HUES6 (cell line): ENCODE measurements around the gene AFAP1L2.
A peak's percentile ranks its signal among the peaks of the same experiment; 100 is the strongest.

Experiments used
- H3K27ac ChIP-seq: 2 replicates; pipeline ENCODE4 v1.7.0; 2013; ENCODE audit warnings: low read depth, mild to moderate bottlenecking, low read length, inconsistent platforms
- H3K27me3 ChIP-seq: 2 replicates; pipeline ENCODE4 v1.6.1; 2013; ENCODE audit warnings: low read length; ENCODE audit not compliant: control insufficient read depth, insufficient read depth
- H3K36me3 ChIP-seq: 2 replicates; pipeline ENCODE4 v1.6.1; 2013; ENCODE audit warnings: low read length; ENCODE audit not compliant: control insufficient read depth, insufficient read depth
- H3K4me1 ChIP-seq: 2 replicates; pipeline ENCODE4 v1.6.1; 2013; ENCODE audit warnings: low read length; ENCODE audit not compliant: control insufficient read depth, insufficient read depth
- H3K4me3 ChIP-seq: 2 replicates; pipeline ENCODE4 v1.5.1; 2013; ENCODE audit warnings: low read depth, low read length
- H3K9ac ChIP-seq: one replicate; pipeline ENCODE4 v1.6.1; 2013; ENCODE audit warnings: mild to moderate bottlenecking, low read length
- H3K9me3 ChIP-seq: 2 replicates; pipeline ENCODE4 v1.6.1; 2013; ENCODE audit warnings: low read depth, low read length; ENCODE audit not compliant: control insufficient read depth, insufficient read depth

AFAP1L2 gene

GRCh38 chr10:114262496-114262895 is 141.8 kb downstream of the AFAP1L2 start:
- Histone ChIP-seq H3K4me3 (no peak overlapping the region), H3K4me1 (peaks cover 15% of the 10 kb centered on the region; the same call in 1 of the 2 replicates), H3K9me3 (no peaks in the 10 kb centered on the region), H3K27ac (no peak overlapping the region), H3K9ac (no peak overlapping the region), H3K27me3 (no peaks in the 10 kb centered on the region), H3K36me3 (no peaks in the 10 kb centered on the region)

DNA sequence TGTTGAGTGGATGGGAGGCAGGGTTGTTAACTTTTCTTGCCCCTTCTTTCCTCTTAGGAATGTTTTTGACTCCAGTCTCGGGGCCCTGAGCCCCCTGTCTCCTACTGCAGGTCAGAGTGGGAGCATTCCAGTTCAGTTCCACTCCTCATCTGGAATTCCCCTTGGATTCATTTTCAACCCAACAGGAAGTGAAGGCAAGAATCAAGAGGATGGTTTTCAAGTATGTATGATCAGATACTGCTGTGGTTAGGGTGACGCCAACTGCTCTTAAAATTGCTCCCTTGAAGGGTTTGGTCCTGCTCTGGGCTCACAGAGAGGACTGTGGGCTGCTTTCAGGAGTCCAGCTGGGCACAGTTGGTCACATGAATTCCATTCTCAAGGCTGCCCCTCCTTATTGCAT is 143.2 kb downstream of the AFAP1L2 start:
- Histone ChIP-seq H3K4me3 (no peak overlapping the region), H3K9ac (no peak overlapping the region), H3K27me3 (no peaks in the 10 kb centered on the region), H3K36me3 (no peaks in the 10 kb centered on the region), H3K4me1 (peaks cover 13% of the 10 kb centered on the region; the same call in 1 of the 2 replicates), H3K27ac (no peak overlapping the region), H3K9me3 (no peaks in the 10 kb centered on the region)

- Histone ChIP-seq H3K27ac (no peak overlapping the region), H3K4me3 (no peak overlapping the region), H3K9me3 (no peaks in the 10 kb centered on the region), H3K9ac (no peak overlapping the region), H3K36me3 (no peaks in the 10 kb centered on the region), H3K27me3 (no peaks in the 10 kb centered on the region), H3K4me1 (peaks cover 13% of the 10 kb centered on the region; the same call in 1 of the 2 replicates)
Observed at GRCh38 chr10:114260366-114260765, 143.9 kb downstream of the AFAP1L2 start.

DNA sequence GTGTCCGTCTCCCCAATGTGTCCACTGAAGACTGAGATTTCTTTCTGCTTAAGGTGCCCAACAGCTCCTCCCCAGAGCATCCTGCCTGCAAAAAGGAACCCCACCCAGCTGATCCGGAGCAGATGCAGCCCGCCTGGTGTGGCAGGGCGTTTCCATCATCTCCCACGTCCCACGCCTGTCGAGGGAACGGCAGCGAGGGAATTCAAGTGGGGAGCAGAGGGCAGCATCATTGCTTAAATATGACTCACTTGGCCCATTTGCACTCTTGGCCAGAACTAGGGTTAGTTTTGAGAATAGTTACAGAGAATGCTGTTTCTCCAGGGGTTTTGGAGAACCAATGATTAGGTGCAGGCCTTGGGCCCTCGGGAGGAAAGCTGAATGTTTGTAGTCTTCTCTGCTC is 144.5 kb downstream of the AFAP1L2 start:
- Histone ChIP-seq H3K9me3 (no peaks in the 10 kb centered on the region), H3K27me3 (no peaks in the 10 kb centered on the region), H3K4me3 (no peak overlapping the region), H3K9ac (no peak overlapping the region), H3K36me3 (no peaks in the 10 kb centered on the region), H3K4me1 (peaks cover 13% of the 10 kb centered on the region; the same call in 1 of the 2 replicates), H3K27ac (no peak overlapping the region)

DNA sequence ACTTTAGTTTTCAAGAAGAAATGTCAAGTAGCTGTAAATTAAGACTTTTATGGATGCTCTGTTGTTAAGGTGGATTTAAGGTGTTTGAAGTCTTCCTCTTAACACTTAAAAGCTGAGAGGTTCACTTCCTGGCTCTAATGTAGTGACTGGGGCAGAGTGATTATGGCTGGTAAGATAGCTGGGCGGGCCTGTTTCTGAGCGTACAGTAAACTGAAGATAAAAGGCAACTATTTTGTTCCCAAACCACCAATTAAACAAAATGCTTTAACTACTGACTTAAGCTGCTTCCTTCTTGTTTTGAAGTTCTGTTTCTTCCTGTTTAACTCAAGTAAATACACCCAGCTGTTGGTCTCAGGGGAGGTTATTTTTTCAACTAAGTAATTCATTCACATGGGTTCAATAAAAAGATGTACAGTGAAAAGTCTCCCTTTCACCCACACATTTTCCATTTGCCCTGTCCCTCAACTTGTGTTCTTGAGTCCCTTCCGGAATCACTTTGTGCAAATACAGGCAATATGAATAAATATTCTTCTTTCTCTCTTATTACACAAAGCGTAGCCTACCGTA is 145.9 kb downstream of the AFAP1L2 start:
- Histone ChIP-seq H3K4me3 (no peak overlapping the region), H3K4me1 (peaks cover 13% of the 10 kb centered on the region; the same call in 1 of the 2 replicates), H3K9ac (peak overlapping the region; percentile 45), H3K27me3 (no peaks in the 10 kb centered on the region), H3K9me3 (no peaks in the 10 kb centered on the region), H3K36me3 (no peaks in the 10 kb centered on the region), H3K27ac (no peak overlapping the region; the same call in 1 of the 2 replicates)

DNA sequence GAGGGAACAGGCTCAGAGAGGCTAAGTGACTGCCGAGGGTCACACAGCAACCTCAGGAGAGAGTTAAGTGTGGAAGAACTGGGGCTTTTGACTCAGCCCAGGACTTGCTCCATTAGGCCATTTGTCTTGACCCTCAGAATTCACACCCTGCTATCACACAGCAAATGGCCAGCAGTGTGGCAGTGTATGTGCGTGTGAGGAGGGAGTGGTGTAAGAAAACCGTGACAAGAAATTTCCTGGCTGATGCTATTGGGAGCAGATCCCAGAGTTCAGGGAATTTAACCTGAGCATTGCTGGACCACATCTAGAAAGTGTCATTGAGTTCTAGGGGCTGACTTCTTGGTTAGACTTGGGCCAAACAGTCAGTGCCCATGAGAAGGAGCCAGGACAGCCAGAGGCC is 146.8 kb downstream of the AFAP1L2 start:
- H3K4me1 ChIP-seq = peaks cover 11% of the 10 kb centered on the region; the same call in 1 of the 2 replicates

GRCh38 chr10:114256822-114257221 is 147.5 kb downstream of the AFAP1L2 start:
- H3K4me3 ChIP-seq = no peak overlapping the region
- H3K27ac ChIP-seq = no peak overlapping the region
- no peak overlapping the region for H3K9ac ChIP-seq
- no peaks in the 10 kb centered on the region for H3K27me3 ChIP-seq
- no peaks in the 10 kb centered on the region for H3K36me3 ChIP-seq
- 0 out of 2 replicates have a peak, but pooled peaks cover 2% of the 10 kb centered on the region for H3K9me3 ChIP-seq
- peaks cover 8% of the 10 kb centered on the region; the same call in 1 of the 2 replicates for H3K4me1 ChIP-seq

More for the DNA sequence above, 146.8 kb downstream of the AFAP1L2 start:
- H3K9me3 ChIP-seq = 0 out of 2 replicates have a peak, but pooled peaks cover 2% of the 10 kb centered on the region
- H3K36me3 ChIP-seq = no peaks in the 10 kb centered on the region
- no peak overlapping the region for H3K4me3 ChIP-seq
- no peaks in the 10 kb centered on the region for H3K27me3 ChIP-seq
- no peak overlapping the region for H3K27ac ChIP-seq
- peak overlapping the region; percentile 45 for H3K9ac ChIP-seq

DNA sequence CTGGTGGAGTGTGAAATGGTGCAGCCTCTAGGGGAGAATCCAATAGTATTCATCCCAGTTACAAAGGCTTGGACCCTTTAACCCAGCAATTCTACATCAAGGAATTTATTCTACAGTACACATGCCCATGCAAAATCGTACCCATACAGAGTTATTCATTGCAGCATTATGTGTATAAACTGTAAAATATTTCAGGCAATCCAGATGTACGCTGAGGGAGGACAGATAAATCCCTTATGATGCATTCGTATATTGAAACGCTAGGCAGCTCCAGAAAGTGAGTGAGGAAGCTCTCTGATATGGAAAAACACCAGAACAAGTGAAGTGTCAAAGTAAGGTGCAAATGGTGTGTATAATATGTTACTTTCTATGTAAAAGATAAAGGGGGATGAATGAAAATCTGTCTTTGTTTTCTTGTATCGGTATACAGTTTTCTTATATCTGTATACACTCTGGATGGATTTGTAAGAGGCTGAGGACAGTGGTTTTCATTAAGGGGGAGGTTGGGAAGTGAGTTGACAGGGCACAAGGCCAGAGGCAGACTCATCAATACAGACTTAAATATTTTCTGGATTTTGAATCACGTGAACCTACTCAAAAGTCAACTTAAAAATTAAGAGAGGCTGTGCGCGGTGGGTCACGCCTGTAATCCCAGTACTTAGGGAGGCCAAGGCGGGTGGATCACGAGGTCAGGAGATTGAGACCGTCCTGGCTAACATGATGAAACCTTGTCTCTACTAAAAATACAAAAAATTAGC is 148.1 kb downstream of the AFAP1L2 start:
- no peak overlapping the region for H3K27ac ChIP-seq
- H3K4me1 ChIP-seq = peaks cover 8% of the 10 kb centered on the region; the same call in 1 of the 2 replicates
- H3K9ac ChIP-seq = no peak overlapping the region
- H3K9me3 ChIP-seq = 0 out of 2 replicates have a peak, but pooled peaks cover 2% of the 10 kb centered on the region
- H3K27me3 ChIP-seq = no peaks in the 10 kb centered on the region
- no peaks in the 10 kb centered on the region for H3K36me3 ChIP-seq
- H3K4me3 ChIP-seq = no peak overlapping the region

DNA sequence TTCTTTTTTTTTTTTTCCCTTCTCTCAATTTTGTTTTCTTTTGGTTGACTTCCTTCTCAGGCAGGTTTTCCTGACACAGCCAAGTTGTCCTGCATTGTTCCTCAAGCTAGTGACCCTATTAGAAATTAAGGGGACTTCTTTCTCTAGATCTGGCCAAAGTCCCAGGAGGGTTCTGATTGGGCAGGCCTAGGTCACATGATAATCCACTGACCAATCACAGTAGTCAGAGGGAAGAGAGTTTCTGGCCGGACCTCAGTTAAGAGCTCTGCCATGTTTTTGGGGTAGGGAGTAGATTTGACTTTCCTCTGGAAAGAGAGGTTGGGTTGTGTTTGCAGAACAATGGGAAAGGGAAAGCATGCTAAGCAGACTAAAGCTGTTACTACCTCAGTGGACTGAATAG is 149.1 kb downstream of the AFAP1L2 start:
- no peaks in the 10 kb centered on the region for H3K27me3 ChIP-seq
- 0 out of 2 replicates have a peak, but pooled peaks cover 2% of the 10 kb centered on the region for H3K9me3 ChIP-seq
- no peaks in the 10 kb centered on the region for H3K36me3 ChIP-seq
- peaks cover 8% of the 10 kb centered on the region; the same call in 1 of the 2 replicates for H3K4me1 ChIP-seq
- no peak overlapping the region for H3K9ac ChIP-seq
- no peak overlapping the region for H3K4me3 ChIP-seq
- H3K27ac ChIP-seq = no peak overlapping the region

GRCh38 chr10:114252883-114253282 is 151.4 kb downstream of the AFAP1L2 start:
- Histone ChIP-seq H3K9ac (no peak overlapping the region), H3K4me1 (peaks cover 5% of the 10 kb centered on the region; the same call in 1 of the 2 replicates), H3K36me3 (no peaks in the 10 kb centered on the region), H3K4me3 (no peak overlapping the region), H3K27me3 (no peaks in the 10 kb centered on the region), H3K9me3 (0 out of 2 replicates have a peak, but pooled peaks cover 2% of the 10 kb centered on the region), H3K27ac (no peak overlapping the region)

DNA sequence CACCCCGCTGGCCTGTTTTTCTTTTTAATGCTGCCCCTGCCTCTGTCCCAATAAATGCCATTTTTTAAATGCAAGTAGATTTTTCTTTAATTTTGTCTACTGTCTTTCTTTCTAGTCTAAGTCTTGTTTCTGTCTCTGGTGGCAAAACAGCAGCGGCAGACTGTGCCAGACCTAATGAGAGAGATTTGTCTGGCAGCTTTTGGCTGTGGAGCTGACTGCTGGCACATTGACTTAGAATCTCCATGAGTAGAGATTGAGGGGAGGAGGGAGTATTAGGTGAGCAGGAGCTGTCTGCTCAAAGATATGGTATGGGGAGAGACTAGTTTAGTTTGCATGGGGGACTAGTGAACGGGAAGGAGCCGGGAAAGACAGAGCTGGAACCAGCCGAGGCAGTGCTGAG is 152.2 kb downstream of the AFAP1L2 start:
- Histone ChIP-seq H3K36me3 (no peaks in the 10 kb centered on the region), H3K9me3 (0 out of 2 replicates have a peak, but pooled peaks cover 2% of the 10 kb centered on the region), H3K9ac (no peak overlapping the region), H3K27ac (no peak overlapping the region), H3K4me1 (no peaks in the 10 kb centered on the region), H3K4me3 (no peak overlapping the region), H3K27me3 (no peaks in the 10 kb centered on the region)
